DND-41 (cell line): ENCODE measurements around the gene SOX6.

Experiments used
- ATAC-seq: fragments of 200-7000 bp; cut with Tn5 transposase; 3 replicates; pipeline ENCODE4 v1.9.1; 2021; ENCODE audit warnings: low read depth; ENCODE audit not compliant: insufficient read depth
- DNase-seq: peaks from one replicate; pipeline ENCODE4 v3.0.0-alpha.2; 2020
- H2AFZ ChIP-seq: 2 replicates; pipeline ENCODE4 v1.6.0; 2012; ENCODE audit warnings: low read depth, low read length
- H3K27ac ChIP-seq: 2 replicates; pipeline ENCODE4 v1.5.1; 2012; ENCODE audit warnings: low read length, inconsistent platforms
- H3K27me3 ChIP-seq: fragments of 200-600 bp; sonication (generic); 2 replicates; pipeline ENCODE4 v1.6.0; 2012; ENCODE audit warnings: low read length, mild to moderate bottlenecking, inconsistent platforms; ENCODE audit not compliant: insufficient read depth, poor library complexity
- H3K36me3 ChIP-seq: 2 replicates; pipeline ENCODE4 v1.5.1; 2012; ENCODE audit warnings: low read length, inconsistent platforms; ENCODE audit not compliant: insufficient read depth
- H3K4me1 ChIP-seq: 2 replicates; pipeline ENCODE4 v1.5.1; 2012; ENCODE audit warnings: mild to moderate bottlenecking, low read length; ENCODE audit not compliant: insufficient read depth
- H3K4me2 ChIP-seq: 2 replicates; pipeline ENCODE4 v1.6.0; 2012; ENCODE audit warnings: mild to moderate bottlenecking, moderate library complexity, low read length, inconsistent platforms; ENCODE audit not compliant: insufficient read depth
- H3K4me3 ChIP-seq, 2 experiments: fragments of 200-600 bp in 1 of 2; shearing (Covaris generic) in 1 of 2; 2 replicates each; pipeline ENCODE4 v1.5.1; 2012 to 2016; ENCODE audit warnings: inconsistent platforms in 2 of 2, low read length in 2 of 2, mild to moderate bottlenecking in 2 of 2, low read depth in 1 of 2, moderate library complexity in 1 of 2
- H3K79me2 ChIP-seq: 2 replicates; pipeline ENCODE4 v1.6.0; 2012; ENCODE audit warnings: low read length, inconsistent platforms; ENCODE audit not compliant: insufficient read depth
- H3K9ac ChIP-seq: 2 replicates; pipeline ENCODE4 v1.6.0; 2012; ENCODE audit warnings: low read depth, mild to moderate bottlenecking, inconsistent platforms, low read length, moderate library complexity
- H3K9me3 ChIP-seq: 2 replicates; pipeline ENCODE4 v1.5.1; 2012; ENCODE audit warnings: low read length, moderate library complexity, mild to moderate bottlenecking, inconsistent platforms; ENCODE audit not compliant: insufficient read depth, severe bottlenecking
- H4K20me1 ChIP-seq: 2 replicates; pipeline ENCODE4 v1.6.0; 2012; ENCODE audit warnings: low read length; ENCODE audit not compliant: insufficient read depth
- CTCF ChIP-seq: IDR thresholded peaks from 2 replicates; pipeline ENCODE4 v1.5.1; 2012; ENCODE audit warnings: borderline replicate concordance, low read length, moderate library complexity, mild to moderate bottlenecking; ENCODE audit not compliant: poor library complexity, severe bottlenecking; ENCODE audit errors: extremely low read depth
- EZH2 ChIP-seq: IDR thresholded peaks from 3 replicates; pipeline ENCODE4 v1.6.1; 2012; ENCODE audit warnings: borderline replicate concordance, low read depth, mild to moderate bottlenecking, moderate library complexity, low read length, inconsistent platforms; ENCODE audit not compliant: severe bottlenecking

Gene SOX6

GRCh38 chr11:15942126-15942525, 414.2 kb downstream of the SOX6 start:
- H2AFZ ChIP-seq = no peak overlapping the region
- H3K9ac ChIP-seq = no peak overlapping the region
- no peak overlapping the region for H3K27ac ChIP-seq
- peaks cover 3% of the 10 kb centered on the region for H3K9me3 ChIP-seq
- H3K4me3 ChIP-seq = no peak overlapping the region
- DNase-seq = no peak
- ATAC-seq = no peak
- H3K4me2 ChIP-seq = no peak overlapping the region
- no peaks in the 10 kb centered on the region for H3K79me2 ChIP-seq
- H3K4me1 ChIP-seq = no peaks in the 10 kb centered on the region
- H3K36me3 ChIP-seq = no peaks in the 10 kb centered on the region
- H3K27me3 ChIP-seq = no peaks in the 10 kb centered on the region
- H4K20me1 ChIP-seq = no peaks in the 10 kb centered on the region
- no peak for TF ChIP-seq EZH2
- TF ChIP-seq CTCF = no peak

- Histone ChIP-seq H2AFZ (no peak overlapping the region), H3K27me3 (no peaks in the 10 kb centered on the region), H3K4me3 (no peak overlapping the region), H3K79me2 (no peaks in the 10 kb centered on the region), H3K36me3 (no peaks in the 10 kb centered on the region), H3K27ac (no peak overlapping the region), H3K9me3 (no peaks in the 10 kb centered on the region), H4K20me1 (no peaks in the 10 kb centered on the region), H3K4me1 (no peaks in the 10 kb centered on the region), H3K4me2 (no peak overlapping the region), H3K9ac (no peak overlapping the region)
- ATAC-seq = no peak
- TF ChIP-seq EZH2 = no peak
- TF ChIP-seq CTCF = peak; percentile 42
- DNase-seq = no peak
These were observed 415.1 kb downstream of the SOX6 start for GRCh38 chr11:15941206-15941770.

- ATAC-seq = no peak
- Histone ChIP-seq H3K79me2 (no peaks in the 10 kb centered on the region), H3K27ac (no peak overlapping the region), H3K4me1 (no peaks in the 10 kb centered on the region), H3K9me3 (no peaks in the 10 kb centered on the region), H2AFZ (no peak overlapping the region), H3K36me3 (no peaks in the 10 kb centered on the region), H3K27me3 (no peaks in the 10 kb centered on the region), H3K4me3 (no peak overlapping the region), H3K9ac (no peak overlapping the region), H4K20me1 (no peaks in the 10 kb centered on the region), H3K4me2 (no peak overlapping the region)
- TF ChIP-seq CTCF = no peak
- no peak for TF ChIP-seq EZH2
- DNase-seq = no peak
These were observed 415.7 kb downstream of the SOX6 start for GRCh38 chr11:15940462-15941205.
